ENCODE measurements around the gene ANKRD6. TPM values are rescaled to one million over a fixed set of nuclear protein-coding genes. Genes with fewer than 3 reads are reported as not detected.

The ANKRD6 gene
- total and polyA plus RNA-seq, 2 donors (not counting 3 experiments of a cell fraction or from before 2014, with no cell fraction given) = 3.4 to 9.6 TPM

- POLR2A ChIA-PET = no interaction called here
Observed at GRCh38 chr6:89430201-89430962, 2.6 kb upstream of the ANKRD6 start.

More at GRCh38 chr6:89430201-89430962, 2.6 kb upstream of the ANKRD6 start:
- FAIRE-seq = no peak
- Histone ChIP-seq H4K20me1 (replicated peaks; ENCODE audit: control insufficient read depth, extremely low read depth, insufficient read depth, low read length) (no peaks in the 10 kb centered on the region), H3K9ac (replicated peaks; ENCODE audit: extremely low read depth, insufficient read depth, low read length) (no peak overlapping the region), H3K79me2 (ENCODE audit: control insufficient read depth, insufficient read depth, low read length) (no peaks in the 10 kb centered on the region), H3K9me3 (replicated peaks; ENCODE audit: control insufficient read depth, insufficient read depth, low read length) (no peaks in the 10 kb centered on the region), H2AFZ (ENCODE audit: low read depth, low read length) (no peak overlapping the region), H3K27ac (ENCODE audit: insufficient read depth, low read depth, low read length) (no peak overlapping the region), H3K9me1 (replicated peaks; ENCODE audit: control insufficient read depth, extremely low read depth, insufficient read depth, low read length) (no peaks in the 10 kb centered on the region), H3K27me3 (ENCODE audit: control insufficient read depth in 2 of 2, insufficient read depth in 2 of 2, low read length in 2 of 2) (peaks cover 5 to 7% of the 10 kb centered on the region in 2 experiments), H3K4me2 (ENCODE audit: insufficient read depth, low read length) (no peak overlapping the region), H3K4me3 (replicated peaks in 1 of 3; ENCODE audit: insufficient read depth in 1 of 3, low read depth in 1 of 3, low read length in 3 of 3) (no peak overlapping the region), H3K36me3 (ENCODE audit: control insufficient read depth in 2 of 2, extremely low read depth in 1 of 2, insufficient read depth in 2 of 2, low read length in 2 of 2) (no peaks in the 10 kb centered on the region), H3K4me1 (ENCODE audit: control insufficient read depth, extremely low read depth, insufficient read depth, low read length) (peaks cover 7% of the 10 kb centered on the region)
- no peak for DNase-seq (ENCODE audit: low read depth, low spot score)
- intact Hi-C loops (cut with micrococcal nuclease) (loop anchor here (10.0 kb wide), 2 partner anchors 384 to 1044 kb away; partner anchors contain the start of gene MDN1), dilution Hi-C loops (cut with MboI; ENCODE audit: extremely low pct_ligation_motif_present, low sequenced_read_pairs) (no loop called here)
- no peak for TF ChIP-seq CTCF (IDR thresholded peaks at IDR 0.05; ENCODE audit: extremely low read depth in 1 of 2, insufficient read depth in 1 of 2, low read depth in 1 of 2, low read length in 2 of 2)
- TF ChIP-seq EZH2 (IDR thresholded peaks at IDR 0.05; ENCODE audit: borderline replicate concordance, low read depth, low read length, severe bottlenecking) = no peak
- no peak for TF ChIP-seq MYC (IDR thresholded peaks at IDR 0.05; ENCODE audit: low read depth, low read length)
- no peak for TF ChIP-seq POLR2A (IDR thresholded peaks at IDR 0.05; ENCODE audit: low read depth, low read length)
- no peak for TF ChIP-seq MAX (IDR thresholded peaks at IDR 0.05; ENCODE audit: insufficient read depth, insufficient read length)
- TF ChIP-seq POLR2AphosphoS5 (IDR thresholded peaks at IDR 0.05; ENCODE audit: insufficient read depth, low read depth, low read length) = no peak
- no peak for TF ChIP-seq FOS (IDR thresholded peaks at IDR 0.05; ENCODE audit: borderline replicate concordance, insufficient read depth, low read length)
- TF ChIP-seq GATA2 (IDR thresholded peaks at IDR 0.05; ENCODE audit: insufficient read depth, insufficient read length, low read depth, low read length) = no peak
- no peak for TF ChIP-seq JUN (IDR thresholded peaks at IDR 0.05; ENCODE audit: borderline replicate concordance, insufficient read depth, insufficient read length, low read depth)
- BruUV-seq (replicated peaks) = no TSS peak
- CTCF ChIA-PET = interaction anchor here (0.6 to 2.2 kb wide), 7 partner anchors 13 to 448 kb away, joined by 3 to 7 read pairs (median 3); no protein-coding TSS in a partner anchor
